ENCODE results near the gene STARD13. TPM values are rescaled to one million over a fixed set of nuclear protein-coding genes. Genes with fewer than 3 reads are reported as not detected.

STARD13 gene
- total RNA-seq, 3 donors from 2014 or later, result 34.5 to 92.4 (median 35.2) TPM

DNA sequence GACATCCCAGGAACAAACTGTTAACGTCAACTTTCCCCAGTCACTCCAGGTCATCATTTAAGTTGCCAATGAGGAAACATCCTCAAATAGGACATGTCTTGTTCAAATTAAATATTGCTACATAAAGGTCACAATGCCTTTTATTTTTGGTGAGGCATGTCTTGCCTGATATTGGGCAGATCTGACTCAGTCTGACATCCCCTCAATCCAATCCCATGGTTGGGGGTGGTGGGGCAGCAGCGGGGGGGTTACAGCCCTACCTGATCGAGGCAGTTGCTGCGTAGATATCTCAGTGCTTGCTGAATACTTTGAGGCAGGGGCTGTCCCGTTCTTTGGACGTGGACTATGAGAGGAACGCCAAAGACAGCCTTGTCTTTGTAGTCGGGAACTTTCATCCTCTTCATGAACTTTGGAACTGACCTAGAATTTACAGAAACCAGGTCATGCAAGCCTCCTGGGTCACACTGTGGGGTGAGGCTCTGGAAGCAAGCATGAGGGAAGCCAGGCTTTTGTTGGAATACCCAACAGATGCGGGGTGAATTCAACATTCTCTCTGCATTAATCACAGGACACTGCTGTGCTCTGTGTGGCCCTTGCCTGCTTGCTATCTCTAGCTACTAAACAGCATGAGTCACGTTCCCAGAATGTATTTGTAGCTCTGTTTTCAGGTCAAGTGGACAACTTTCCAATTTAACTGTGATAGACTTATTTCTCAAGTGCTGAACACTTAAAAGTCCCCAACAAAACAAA lies 159.6 kb downstream of the STARD13 start:
- Histone ChIP-seq H3K9me3 (no peaks in the 10 kb centered on the region), H3K36me3 (ENCODE audit: low read depth) (no peaks in the 10 kb centered on the region), H3K4me3 (no peak overlapping the region), H3K4me1 (ENCODE audit: low read depth) (no peaks in the 10 kb centered on the region)
- intact Hi-C loops (cut with DNase I, micrococcal nuclease), result no loop called here
- TF ChIP-seq, protein P1, sequence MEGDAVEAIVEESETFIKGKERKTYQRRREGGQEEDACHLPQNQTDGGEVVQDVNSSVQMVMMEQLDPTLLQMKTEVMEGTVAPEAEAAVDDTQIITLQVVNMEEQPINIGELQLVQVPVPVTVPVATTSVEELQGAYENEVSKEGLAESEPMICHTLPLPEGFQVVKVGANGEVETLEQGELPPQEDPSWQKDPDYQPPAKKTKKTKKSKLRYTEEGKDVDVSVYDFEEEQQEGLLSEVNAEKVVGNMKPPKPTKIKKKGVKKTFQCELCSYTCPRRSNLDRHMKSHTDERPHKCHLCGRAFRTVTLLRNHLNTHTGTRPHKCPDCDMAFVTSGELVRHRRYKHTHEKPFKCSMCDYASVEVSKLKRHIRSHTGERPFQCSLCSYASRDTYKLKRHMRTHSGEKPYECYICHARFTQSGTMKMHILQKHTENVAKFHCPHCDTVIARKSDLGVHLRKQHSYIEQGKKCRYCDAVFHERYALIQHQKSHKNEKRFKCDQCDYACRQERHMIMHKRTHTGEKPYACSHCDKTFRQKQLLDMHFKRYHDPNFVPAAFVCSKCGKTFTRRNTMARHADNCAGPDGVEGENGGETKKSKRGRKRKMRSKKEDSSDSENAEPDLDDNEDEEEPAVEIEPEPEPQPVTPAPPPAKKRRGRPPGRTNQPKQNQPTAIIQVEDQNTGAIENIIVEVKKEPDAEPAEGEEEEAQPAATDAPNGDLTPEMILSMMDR (IDR thresholded peaks at IDR 0.05), result no peak
- no peak for DNase-seq
- peak; percentile 69 for ATAC-seq

DNA sequence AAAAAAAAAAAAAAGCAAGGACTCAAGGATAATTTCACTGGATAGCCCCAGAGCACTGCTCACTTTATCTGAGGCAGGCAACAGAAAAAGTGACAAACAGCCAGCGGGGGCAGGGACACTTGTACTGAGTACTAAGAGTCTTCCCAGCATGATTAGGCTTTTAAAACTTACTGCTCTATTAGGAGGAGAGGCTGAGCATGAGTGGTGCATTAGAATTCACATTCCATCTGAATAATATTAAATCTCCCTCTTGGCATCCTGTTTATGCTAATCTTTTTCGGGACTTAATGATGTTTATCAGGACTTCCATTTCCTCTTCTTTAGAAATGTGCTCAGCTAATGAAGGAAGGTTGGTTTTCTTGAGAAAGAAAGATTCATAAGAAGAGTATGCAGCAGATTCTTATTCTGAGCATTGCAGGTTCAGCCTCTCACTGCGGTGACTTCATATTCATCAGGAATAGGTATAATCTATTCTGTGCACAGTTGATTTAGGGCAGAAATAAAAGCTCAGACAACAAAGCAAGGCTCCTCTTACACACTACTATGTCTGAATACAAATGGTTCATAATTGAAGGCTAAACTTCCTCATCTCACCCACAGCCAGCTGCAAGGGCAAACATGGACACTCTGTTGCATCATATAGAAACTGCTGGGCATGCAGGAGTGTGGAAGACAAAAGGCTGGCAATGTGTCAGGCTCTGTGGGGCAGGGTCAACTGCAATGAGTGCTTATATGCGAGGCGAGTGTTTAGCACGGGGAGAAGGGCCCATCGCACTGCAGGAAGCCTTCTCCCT lies 162.3 kb downstream of the STARD13 start:
- ATAC-seq (peak; percentile 35), DNase-seq (no peak)
- TF ChIP-seq, protein P1 (IDR thresholded peaks at IDR 0.05), result no peak
- intact Hi-C loops (cut with DNase I, micrococcal nuclease), result no loop called here
- Histone ChIP-seq H3K9me3 (no peaks in the 10 kb centered on the region), H3K4me3 (no peak overlapping the region), H3K36me3 (ENCODE audit: low read depth) (no peaks in the 10 kb centered on the region), H3K4me1 (ENCODE audit: low read depth) (no peaks in the 10 kb centered on the region)

DNA sequence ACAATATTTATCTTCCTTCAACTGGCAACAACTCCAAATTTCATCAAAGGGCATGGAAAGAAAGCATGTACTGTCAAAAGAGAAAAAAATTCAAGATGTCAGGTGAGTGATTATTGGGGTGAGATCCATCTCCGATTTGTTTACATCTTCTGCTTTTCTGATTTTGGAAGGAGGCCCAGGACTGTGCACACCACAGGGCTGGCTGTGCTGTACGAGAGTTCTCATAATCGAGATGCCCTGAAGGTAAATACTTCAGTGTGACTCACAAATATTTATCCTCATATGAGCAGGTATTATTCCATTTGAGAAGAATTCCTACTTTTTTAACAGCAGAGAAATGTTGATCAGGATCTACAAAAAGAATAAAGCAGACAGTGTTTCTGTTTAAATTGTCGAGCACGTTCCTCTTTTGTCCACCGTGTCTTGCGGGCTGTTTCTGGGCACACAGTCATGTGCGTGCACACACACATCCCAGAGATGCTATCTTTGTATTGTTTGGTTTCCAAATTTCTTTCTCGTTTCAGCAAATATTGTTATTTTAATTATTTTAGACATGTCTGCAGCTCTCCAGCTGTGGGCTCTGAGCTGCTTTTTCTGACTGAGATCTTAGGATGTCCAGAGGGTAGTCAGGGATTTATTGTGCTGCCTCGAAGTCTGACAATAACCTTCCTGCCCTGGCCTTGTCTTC lies 165.6 kb downstream of the STARD13 start:
- ATAC-seq (no peak), DNase-seq (no peak)
- Histone ChIP-seq H3K36me3 (ENCODE audit: low read depth) (no peaks in the 10 kb centered on the region), H3K9me3 (no peaks in the 10 kb centered on the region), H3K4me3 (no peak overlapping the region), H3K4me1 (ENCODE audit: low read depth) (peaks cover 3% of the 10 kb centered on the region)
- TF ChIP-seq, protein P1 (IDR thresholded peaks at IDR 0.05), result no peak
- intact Hi-C loops (cut with DNase I, micrococcal nuclease), result no loop called here

DNA sequence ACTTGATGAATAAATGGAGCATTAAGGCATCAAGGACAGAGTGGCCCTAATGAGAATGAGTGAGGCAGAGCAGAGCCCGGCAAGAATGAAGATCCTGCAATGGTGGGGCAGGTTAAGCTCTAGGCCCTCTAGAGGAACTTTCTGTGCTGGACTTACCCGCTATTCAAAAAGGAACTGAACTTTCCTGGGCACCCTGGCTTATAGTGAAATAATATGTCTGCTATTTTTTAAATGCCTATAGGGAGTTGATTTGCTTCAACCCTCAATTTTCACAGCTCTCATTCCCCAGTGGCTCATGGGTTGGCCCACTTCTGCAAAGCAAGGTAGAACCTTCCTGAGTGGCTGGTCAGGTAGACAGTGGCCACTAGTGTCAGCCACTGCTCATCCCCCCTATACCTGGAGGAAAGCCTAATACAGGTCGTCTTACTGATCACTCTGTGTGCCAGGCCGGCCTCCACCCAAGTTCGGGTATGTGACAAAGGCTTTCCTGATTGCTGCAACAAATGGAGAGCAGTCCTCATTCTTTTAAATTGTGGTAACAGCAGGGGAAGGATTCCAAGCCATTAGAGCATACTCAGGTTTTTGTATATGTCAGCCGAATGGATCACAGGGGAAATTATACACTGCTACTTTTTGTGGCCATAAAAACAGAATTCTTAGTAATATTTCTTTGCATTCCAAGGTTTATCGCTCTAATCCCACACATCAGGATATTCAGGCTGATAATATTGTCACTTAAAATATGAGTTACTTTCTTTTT lies 166.4 kb downstream of the STARD13 start:
- no peaks in the 10 kb centered on the region for H3K36me3 ChIP-seq (ENCODE audit: low read depth)
- TF ChIP-seq, protein P1 (IDR thresholded peaks at IDR 0.05), result no peak
- no peaks in the 10 kb centered on the region for H3K9me3 ChIP-seq
- intact Hi-C loops (cut with DNase I, micrococcal nuclease), result no loop called here
- peaks cover 3% of the 10 kb centered on the region for H3K4me1 ChIP-seq (ENCODE audit: low read depth)
- H3K4me3 ChIP-seq, result no peak overlapping the region
- no peak for ATAC-seq
- DNase-seq, result no peak

DNA sequence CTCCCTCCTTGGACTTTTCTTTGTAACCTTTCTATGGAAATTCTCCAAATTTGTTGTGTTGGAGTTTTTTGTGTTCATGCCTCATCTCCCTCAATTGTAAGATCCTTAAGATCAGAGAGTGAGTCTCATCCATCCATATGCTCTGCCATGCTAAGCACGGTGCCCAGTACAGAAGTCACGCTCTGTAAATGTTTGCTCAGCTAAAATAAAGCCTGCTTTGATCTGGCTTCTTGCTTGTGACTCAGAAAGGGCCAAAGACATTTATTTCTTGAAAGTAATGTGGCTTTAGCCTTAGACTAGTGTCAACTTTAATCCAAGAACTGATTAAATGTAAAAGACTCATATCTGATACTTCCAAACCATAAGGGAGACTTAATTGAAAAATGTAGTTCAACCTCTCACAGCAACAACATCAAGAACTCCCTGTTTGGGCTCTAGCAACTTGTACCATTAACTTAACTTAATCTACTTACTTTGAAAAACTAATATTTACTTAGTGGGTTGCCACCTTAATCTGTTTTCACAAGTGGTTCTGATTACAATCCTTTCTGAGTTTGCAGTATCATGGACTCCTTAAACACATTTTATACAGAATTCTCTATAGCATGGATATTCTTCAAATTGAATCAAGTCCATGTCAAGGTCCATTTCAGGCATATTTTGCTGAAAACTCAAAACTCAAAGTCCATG lies 169.1 kb downstream of the STARD13 start:
- no peak for DNase-seq
- Histone ChIP-seq H3K36me3 (ENCODE audit: low read depth) (no peaks in the 10 kb centered on the region), H3K9me3 (no peaks in the 10 kb centered on the region), H3K4me3 (no peak overlapping the region), H3K4me1 (ENCODE audit: low read depth) (peaks cover 5% of the 10 kb centered on the region)
- intact Hi-C loops (cut with DNase I, micrococcal nuclease), result no loop called here
- peak; percentile 32 for ATAC-seq
- TF ChIP-seq, protein P1 (IDR thresholded peaks at IDR 0.05), result no peak
